K562 (cell line): ENCODE measurements around the gene OTUD1.

Source experiments
- CHD2 ChIP-seq: IDR thresholded peaks from 2 replicates; pipeline ENCODE4 v1.6.1; 2011; ENCODE audit warnings: low read depth, low read length
- CREB3 ChIP-seq: fragments of 450-650 bp; conservative IDR thresholded peaks from 2 replicates; pipeline ENCODE4 v1.6.1; 2016; ENCODE audit warnings: missing genetic modification characterization, low read depth, mild to moderate bottlenecking, missing compliant biosample characterization, moderate library complexity
- CTCF ChIP-seq, 3 experiments: IDR thresholded peaks in 2 of 3; conservative IDR thresholded peaks in 1 of 3; 2 replicates each; pipeline ENCODE4 v1.5.1; 2011 to 2012; ENCODE audit warnings: low read length in 3 of 3, mild to moderate bottlenecking in 3 of 3, control low read depth in 2 of 3, improper control_type of control experiment in 1 of 3, inconsistent platforms in 1 of 3, low read depth in 1 of 3, mixed read lengths in 1 of 3, moderate library complexity in 1 of 3; ENCODE audit not compliant: insufficient read depth in 2 of 3
- EHMT2 ChIP-seq: fragments of 450-650 bp; IDR thresholded peaks from 2 replicates; pipeline ENCODE4 v1.6.1; 2018; ENCODE audit warnings: antibody characterized with exemption
- EZH2 ChIP-seq: IDR thresholded peaks from 2 replicates; pipeline ENCODE4 v1.6.1; 2012; ENCODE audit warnings: low read depth, mild to moderate bottlenecking, inconsistent platforms, low read length, borderline replicate concordance
- FOXK1 ChIP-seq: sonication (generic); formaldehyde crosslinking; IDR thresholded peaks from 2 replicates; pipeline ENCODE4 v1.8.0; 2022; ENCODE audit warnings: missing genetic modification reagents, mild to moderate bottlenecking, borderline replicate concordance
- HDGF ChIP-seq: fragments of 450-650 bp; IDR thresholded peaks from 2 replicates; pipeline ENCODE4 v1.6.1; 2016
- KAT7 ChIP-seq: sonication (generic); formaldehyde crosslinking; IDR thresholded peaks from 2 replicates; pipeline ENCODE4 v1.8.0; 2022; ENCODE audit warnings: missing genetic modification reagents, mild to moderate bottlenecking, borderline replicate concordance
- NR2F6 ChIP-seq: fragments of 450-650 bp; formaldehyde crosslinking; IDR thresholded peaks from 2 replicates; pipeline ENCODE4 v1.4.0; 2020; ENCODE audit warnings: mild to moderate bottlenecking
- SREBF1 ChIP-seq: fragments of 150-350 bp; IDR thresholded peaks from 2 replicates; pipeline ENCODE4 v1.6.1; 2014; ENCODE audit warnings: antibody characterized with exemption, low read depth, low read length, borderline replicate concordance

GRCh38 chr10:23396695-23397094, 42.2 kb upstream of the OTUD1 start:
- TF ChIP-seq CTCF (IDR thresholded peaks at IDR 0.05 in 2 of 3, conservative IDR thresholded peaks at IDR 0.05 in 1 of 3; ENCODE audit: insufficient read depth in 2 of 3, low read depth in 1 of 3, low read length in 3 of 3) (no peak), CHD2 (no peak), EHMT2 (no peak), SREBF1 (no peak), NR2F6 (no peak), KAT7 (CRISPR knock-in tag) (no peak), FOXK1 (CRISPR knock-in tag) (no peak), CREB3 (no peak), EZH2 (no peak), HDGF (no peak)
